ENCODE results near the gene TUBA4B. TPM values are rescaled to one million over a fixed set of nuclear protein-coding genes. Genes with fewer than 3 reads are reported as not detected.

The TUBA4B gene
- total and polyA plus RNA-seq, 2 of the 4 experiments (the other 2 are of a cell fraction) = not detected

GRCh38 chr2:219247678-219248642 lies 5.1 kb upstream of the TUBA4B start:
- Histone ChIP-seq H3K4me2 (ENCODE audit: low read depth, low read length) (no peak overlapping the region), H3K27ac (ENCODE audit: insufficient read depth, low read length) (peak overlapping the region; percentile 9; the same call in 1 of the 2 replicates), H2AK9ac (replicated peaks; ENCODE audit: low read depth, low read length, poor library complexity) (peak overlapping the region; percentile 20), H3K9ac (ENCODE audit: low read depth, low read length) (no peak overlapping the region), H3K23ac (ENCODE audit: low read depth, low read length) (no peak overlapping the region), H3K18ac (ENCODE audit: low read depth, low read length) (no peak overlapping the region), H3K9me1 (ENCODE audit: insufficient read depth, low read length) (peaks cover 49% of the 10 kb centered on the region), H2BK20ac (ENCODE audit: low read depth, low read length) (no peak overlapping the region), H3K79me1 (ENCODE audit: low read depth in 1 of 2, low read length in 2 of 2) (peaks cover 23 to 48% of the 10 kb centered on the region in 2 experiments), H2AFZ (replicated peaks; ENCODE audit: low read length, poor library complexity) (no peak overlapping the region), H3K56ac (ENCODE audit: extremely low read depth, insufficient read depth, low read length) (no peak overlapping the region), H3K4ac (ENCODE audit: low read depth, low read length) (no peak overlapping the region; the same call in 1 of the 2 replicates), H4K91ac (ENCODE audit: insufficient read depth, low read depth, low read length) (no peak overlapping the region), H3K4me1 (ENCODE audit: control insufficient read depth, insufficient read depth, low read length) (peaks cover 38% of the 10 kb centered on the region), H2BK15ac (ENCODE audit: low read depth, low read length) (no peak overlapping the region), H4K20me1 (ENCODE audit: insufficient read depth, low read length) (0 out of 2 replicates have a peak, but pooled peaks cover 8% of the 10 kb centered on the region), H2AK5ac (ENCODE audit: low read depth, low read length) (peak overlapping the region; percentile 13), H2BK5ac (ENCODE audit: low read depth, low read length, poor library complexity, severe bottlenecking) (no peak overlapping the region), H2BK120ac (ENCODE audit: low read depth, low read length) (no peak overlapping the region; the same call in 1 of the 2 replicates), H3K9me3 (ENCODE audit: control insufficient read depth, insufficient read depth, low read length) (no peaks in the 10 kb centered on the region), H3K36me3 (ENCODE audit: control insufficient read depth, insufficient read depth, low read length) (peaks cover 21% of the 10 kb centered on the region; the same call in 1 of the 2 replicates), H3K14ac (replicated peaks; ENCODE audit: low read depth, low read length) (no peak overlapping the region), H3K4me3 (ENCODE audit: insufficient read depth, low read depth, low read length) (no peak overlapping the region), H3K27me3 (ENCODE audit: control insufficient read depth, insufficient read depth, low read length) (no peaks in the 10 kb centered on the region), H4K5ac (ENCODE audit: low read depth, low read length) (no peak overlapping the region), H4K8ac (ENCODE audit: low read depth in 2 of 2, low read length in 2 of 2) (no peak overlapping the region)
- dilution Hi-C loops (cut with HindIII; ENCODE audit: low sequenced_read_pairs, unreplicated experiment) (no loop called here), intact Hi-C loops (cut with micrococcal nuclease) (no loop called here), in situ Hi-C loops (cut with MboI; ENCODE audit: low sequenced_read_pairs) (no loop called here)
- ChIA-PET POLR2A (ENCODE audit: unreplicated experiment) (no interaction called here), CTCF (interaction anchor here (2.3 kb wide), 1 partner anchor 47 kb away, joined by 10 read pairs; no protein-coding TSS in a partner anchor)
- 0 out of 2 replicates have a peak, but pooled peaks have one; percentile 5 for TF ChIP-seq POLR2A (IDR thresholded peaks at IDR 0.05; ENCODE audit: low read depth, low read length)
- no peak for TF ChIP-seq BHLHE40 (IDR thresholded peaks at IDR 0.05; ENCODE audit: low read depth, low read length)
- ATAC-seq (ENCODE audit: low read depth) (no peak), DNase-seq (no peak)
- BruUV-seq (replicated peaks) = no TSS peak
- 100% methylated on average over 1 of the region's 17 CpGs; no CpG with 5 or more reads in 1 of the 2 experiments for WGBS, 2 experiments (ENCODE audit: extremely low coverage in 2 of 2, insufficient read length in 1 of 2)
